Central memory CD4-positive, alpha-beta T cell (primary cell): ENCODE measurements around the gene SUGP2.

Experiments
- DNase-seq: peaks from one replicate; pipeline ENCODE4 v3.0.0; 2022

SUGP2 gene

DNA sequence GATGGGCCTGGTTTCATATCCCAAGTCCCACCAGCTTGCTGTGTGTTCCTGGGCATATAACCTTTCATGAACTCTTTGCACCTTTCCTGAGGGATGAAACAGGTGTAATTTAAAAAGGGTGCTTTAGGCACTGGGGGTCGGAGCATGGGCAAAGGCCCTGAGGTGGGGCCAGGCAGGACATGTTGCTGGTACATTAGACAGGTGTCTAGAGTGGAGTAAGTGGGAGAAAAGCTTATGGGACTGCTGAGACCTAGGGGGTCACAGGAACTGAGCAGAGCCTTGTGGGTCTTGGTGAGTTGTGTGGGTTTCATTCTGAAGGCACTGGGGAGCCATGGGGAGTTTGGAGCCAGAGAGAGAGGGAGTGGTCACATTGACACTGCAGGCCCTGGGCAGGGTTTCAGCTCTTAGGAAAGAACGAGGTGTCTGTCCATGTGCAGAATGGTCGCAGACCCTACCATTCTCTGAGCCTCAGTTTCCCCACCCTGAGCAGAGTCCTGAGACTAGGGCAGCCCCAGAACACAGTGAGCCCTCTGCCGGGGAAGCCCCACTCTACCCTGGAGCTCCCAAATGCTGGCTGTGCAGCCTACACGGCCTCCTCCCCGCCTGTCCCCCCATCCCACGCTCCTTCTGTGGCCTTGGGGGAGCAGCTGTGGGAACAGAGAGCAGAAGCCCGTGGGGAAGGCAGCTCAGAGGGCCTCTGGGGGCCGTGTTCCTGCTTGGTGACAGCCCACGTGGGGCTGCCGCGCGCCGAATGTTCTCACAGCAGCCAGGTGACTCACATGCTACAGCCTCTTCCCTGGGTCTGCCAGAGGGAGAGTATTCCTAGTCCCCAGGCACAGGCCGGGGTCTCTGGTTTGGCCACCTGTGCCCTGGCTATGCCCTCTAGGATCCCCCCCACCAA, 85.0 kb downstream of the SUGP2 start:
- DNase-seq, result no peak

DNA sequence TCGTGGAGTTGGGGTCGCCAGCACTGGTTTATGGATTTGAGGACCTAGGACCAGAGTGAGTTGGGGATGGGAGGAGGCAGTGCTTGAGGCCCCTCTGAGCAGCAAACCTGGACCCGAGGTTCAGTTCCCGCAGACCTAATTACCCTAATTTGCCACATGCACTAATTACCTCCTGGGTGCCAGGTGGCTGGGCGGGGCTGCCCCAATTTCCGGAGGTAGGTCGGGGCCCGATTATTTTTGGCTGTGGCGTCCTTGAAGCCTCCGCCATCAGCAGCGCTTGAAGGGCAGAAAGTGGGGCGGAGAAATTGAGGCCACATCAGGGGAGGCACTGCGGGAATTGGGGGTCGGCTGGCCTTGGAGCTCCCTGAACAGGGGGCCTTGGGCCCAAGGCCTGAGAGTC, 86.4 kb downstream of the SUGP2 start:
- no peak for DNase-seq

DNA sequence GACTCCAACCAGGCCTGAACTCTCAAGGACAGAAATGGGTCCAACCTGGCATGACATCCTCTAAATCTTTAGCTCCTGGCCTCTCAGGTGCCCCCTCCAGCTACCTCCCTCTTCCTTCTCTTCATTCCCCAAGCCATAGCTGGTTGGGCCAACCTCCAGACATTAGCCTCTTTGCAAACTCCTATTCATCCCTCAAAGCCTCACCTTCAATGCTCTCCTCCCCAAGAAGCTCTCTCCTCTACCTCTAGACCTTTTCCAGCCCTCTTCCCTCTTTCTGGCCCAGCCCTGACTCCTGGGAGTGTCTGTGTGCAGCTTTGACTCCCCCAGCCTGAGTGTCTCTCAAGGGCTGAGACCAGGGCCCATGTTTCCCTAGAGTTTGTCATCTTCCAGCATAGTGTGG, 87.0 kb downstream of the SUGP2 start:
- no peak for DNase-seq

DNA sequence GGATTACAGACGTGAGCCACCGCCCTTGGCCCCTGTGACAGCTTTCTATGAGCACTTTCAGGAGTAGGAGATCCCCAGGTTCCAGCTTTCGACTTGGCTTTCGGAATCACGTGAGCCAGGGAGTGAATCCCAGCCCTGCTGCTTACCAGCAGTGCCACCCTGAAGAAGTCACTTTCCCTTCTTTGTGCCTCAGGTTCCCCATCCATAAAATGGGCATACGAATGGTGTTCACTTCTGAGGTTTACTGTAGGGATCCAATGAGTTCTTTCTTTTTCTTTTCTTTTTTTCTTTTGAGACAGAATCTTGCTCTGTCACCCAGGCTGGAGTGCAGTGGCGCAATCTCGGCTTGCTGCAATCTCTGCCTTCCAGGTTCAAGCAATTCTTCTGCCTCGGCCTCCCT, 88.0 kb downstream of the SUGP2 start:
- DNase-seq, result no peak

DNA sequence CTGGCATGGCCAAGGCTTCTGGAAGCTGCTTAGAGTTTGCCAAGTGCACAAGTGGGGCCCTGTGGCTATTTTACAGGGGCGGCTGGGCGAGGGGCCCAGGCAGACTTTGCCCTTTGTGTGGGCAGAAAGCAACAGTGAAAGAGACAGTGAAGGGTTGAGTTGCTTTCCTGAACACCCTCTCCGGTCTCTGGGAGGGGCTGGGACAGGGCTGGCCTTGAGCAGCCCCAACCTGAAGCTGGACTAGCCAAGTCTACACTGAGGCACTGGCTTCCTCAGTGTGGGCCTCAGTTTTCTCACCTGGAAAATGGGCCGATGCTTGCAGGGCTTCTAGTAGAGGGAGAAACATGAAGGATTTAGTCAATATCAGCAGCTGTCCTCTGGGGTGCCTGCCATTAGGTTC, 89.9 kb downstream of the SUGP2 start:
- no peak for DNase-seq

DNA sequence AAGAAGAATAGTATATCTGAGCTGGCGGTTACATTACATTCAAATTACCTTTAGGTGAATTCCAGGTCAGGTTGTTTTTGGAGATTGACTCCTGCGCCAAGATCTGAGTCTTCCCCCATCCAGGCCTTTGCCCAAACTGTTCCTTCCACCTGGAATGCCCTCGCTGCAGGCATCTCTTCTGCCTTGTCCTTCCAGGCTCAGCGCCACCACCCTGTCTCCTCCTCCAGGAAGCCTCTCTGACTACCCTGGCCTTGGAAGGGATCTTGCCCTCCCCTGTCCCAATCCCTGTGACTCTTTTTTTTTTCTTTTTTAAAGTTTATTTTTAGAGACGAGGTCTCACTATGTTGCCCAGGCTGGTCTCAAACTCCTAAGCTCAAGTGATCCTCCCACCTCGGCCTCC, 90.6 kb downstream of the SUGP2 start:
- DNase-seq, result no peak

DNA sequence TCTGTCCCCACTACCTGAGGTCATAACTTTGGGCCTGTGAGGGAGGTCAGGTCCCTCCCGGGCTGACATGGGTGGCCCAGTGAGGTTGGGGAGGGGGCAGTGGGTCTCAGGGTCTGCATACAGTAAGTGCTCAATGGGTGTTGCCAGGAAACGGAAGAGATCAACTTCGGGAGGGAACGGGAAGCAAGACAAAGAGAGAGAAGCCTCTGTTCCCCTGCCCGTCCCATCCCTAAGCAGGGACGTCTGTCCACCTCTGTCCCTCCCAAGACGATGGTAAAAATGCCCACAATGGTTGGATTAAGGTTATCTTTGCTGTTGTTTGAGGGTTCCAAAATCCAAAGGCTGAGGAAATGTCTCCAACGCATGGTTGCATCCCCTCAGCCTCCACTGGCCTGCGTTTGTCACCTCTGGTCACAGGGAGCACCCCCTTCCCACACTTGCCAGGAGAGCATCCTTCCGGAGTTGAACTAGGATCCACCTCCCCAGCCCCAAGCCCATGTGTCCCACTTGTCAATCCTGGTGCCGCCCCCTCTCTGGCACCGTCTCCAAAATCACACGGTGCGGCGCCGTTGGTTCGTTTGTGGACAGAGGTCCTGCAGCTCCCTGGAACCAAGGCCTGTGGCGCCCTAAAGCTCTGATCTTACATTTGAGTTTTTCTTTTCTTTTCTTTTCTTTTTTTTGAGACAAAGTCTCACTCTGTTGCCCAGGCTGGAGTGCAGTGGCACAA, 91.5 kb downstream of the SUGP2 start:
- no peak for DNase-seq
